Psoas muscle (tissue), 8 donors: Measurements from ENCODE around the gene RASGRF2. TPM values are rescaled to one million over a fixed set of nuclear protein-coding genes. Genes with fewer than 3 reads are reported as not detected.

Source experiments
- ATAC-seq, 4 donors: fragments of 200-7000 bp; cut with Tn5 transposase; one replicate each; pipeline ENCODE4 v1.9.1; 2020; ENCODE audit warnings: moderate library complexity in 3 of 4, mild to moderate bottlenecking in 2 of 4
- DNase-seq, 2 donors: peaks; one replicate each; pipeline ENCODE4 v3.0.0-alpha.2; 2020
- H3K27ac ChIP-seq: fragments of 200-600 bp; one replicate; pipeline ENCODE4 v1.8.0; 2022
- H3K27me3 ChIP-seq, 3 donors: fragments of 200-600 bp in 1 of 3; one replicate each; pipeline versions ENCODE4 v1.6.1 to v1.8.0; 2013 to 2022; ENCODE audit warnings: low read length in 2 of 3, mild to moderate bottlenecking in 2 of 3, moderate library complexity in 1 of 3; ENCODE audit not compliant: insufficient read depth in 3 of 3
- H3K36me3 ChIP-seq, 2 donors: fragments of 200-600 bp in 1 of 2; one replicate each; pipeline versions ENCODE4 v1.6.1 to v1.8.0; 2013 to 2022; ENCODE audit warnings: low read depth in 1 of 2, mild to moderate bottlenecking in 1 of 2, moderate library complexity in 1 of 2; ENCODE audit not compliant: insufficient read depth in 1 of 2
- H3K4me1 ChIP-seq: fragments of 200-600 bp; one replicate; pipeline ENCODE4 v1.8.0; 2022
- H3K4me3 ChIP-seq: fragments of 200-600 bp; one replicate; pipeline ENCODE4 v1.8.0; 2022; ENCODE audit warnings: mild to moderate bottlenecking
- H3K9me3 ChIP-seq: fragments of 200-600 bp; one replicate; pipeline ENCODE4 v1.8.0; 2022
- CTCF ChIP-seq: fragments of 200-600 bp; IDR thresholded peaks from one replicate; pipeline ENCODE4 v1.8.0; 2022; ENCODE audit warnings: antibody characterized with exemption
- WGBS, 3 donors: extraction: QIAGEN DNeasy Blood & Tissue Kit; methylation state at CpG; one replicate each; pipeline versions ENCODE4 v1.1.6 to v1.1.7; 2013; 5-methylcytosine and 5-hydroxymethylcytosine counted together
- intact Hi-C, 2 donors: fragments of 100-400 bp; cut with DNase I; formaldehyde crosslinking; loops; one replicate each; pipeline versions ENCODE4 v1.11.0 to v1.14.2; 2022
- polyA plus RNA-seq, 3 donors: library from polyadenylated mRNA; stranded (reverse); fragments of 200-250 nt; gene quantifications; one replicate each; pipeline ENCODE4 v1.2.3, GENCODE V29; 2013
- total RNA-seq, 4 donors: library from RNA; stranded (reverse); fragmentation: NEBNext Ultra II Directional in 2 of 4; extraction: Animal tissue kit (Norgen Biotek cat#: 25700) in 2 of 4; gene quantifications; one replicate each; pipeline versions ENCODE4 v1.2.1 to v1.2.4, GENCODE V29; 2021 to 2023
- donor health status: healthy with polysubstance abuse.
- donor health status: DM: no; HTN: no; CAD: no; lungs with moderate emphysema.
- donor health status: Bipolar disorder and iron deficiency.
- donor health status: healthy.
- donor health status: DM: yes; HTN: yes; CAD: no.
- donor health status: DM: no; HTN: no; CAD: no.
- donor health status: DM: no; HTN: no; CAD: no.
- donor health status: DM: yes; HTN: yes; CAD: no.

The RASGRF2 gene
- total and polyA plus RNA-seq, 7 donors = 2.0 to 6.2 (median 3.2) TPM

GRCh38 chr5:80963521-80963895, 3.3 kb downstream of the RASGRF2 start:
- Histone ChIP-seq H3K27me3 (peaks cover 0 to 47% (median 15%) of the 10 kb centered on the region in 3 donors), H3K4me3 (peak overlapping the region; percentile 66), H3K36me3 (no peaks in the 10 kb centered on the region), H3K9me3 (no peaks in the 10 kb centered on the region), H3K4me1 (no peaks in the 10 kb centered on the region), H3K27ac (peak overlapping the region; percentile 20)
- intact Hi-C loops = no loop called here
- DNase-seq (no peak), ATAC-seq (no peak)
- no peak for TF ChIP-seq CTCF
- 50 to 55% (median 52%) methylated on average over 2 of the region's 2 CpGs for WGBS, 3 donors

GRCh38 chr5:80963966-80964481, 3.9 kb downstream of the RASGRF2 start:
- Histone ChIP-seq H3K4me3 (peak overlapping the region; percentile 66), H3K27me3 (peaks cover 0 to 44% (median 14%) of the 10 kb centered on the region in 3 donors), H3K27ac (peak overlapping the region; percentile 27), H3K36me3 (no peaks in the 10 kb centered on the region), H3K9me3 (no peaks in the 10 kb centered on the region), H3K4me1 (no peaks in the 10 kb centered on the region)
- WGBS, 3 donors = 43 to 50% (median 44%) methylated on average over 3 of the region's 3 CpGs
- intact Hi-C loops = no loop called here
- ATAC-seq = no peak
- no peak for TF ChIP-seq CTCF
- no peak for DNase-seq

- no peak for TF ChIP-seq CTCF
- peak overlapping the region; percentile 53 for H3K27ac ChIP-seq
- WGBS, 3 donors = 29 to 45% (median 42%) methylated on average over 3 of the region's 3 CpGs
- peak overlapping the region; percentile 66 for H3K4me3 ChIP-seq
- no peaks in the 10 kb centered on the region for H3K9me3 ChIP-seq
- H3K27me3 ChIP-seq = peaks cover 0 to 40% (median 10%) of the 10 kb centered on the region in 3 donors
- H3K4me1 ChIP-seq = no peaks in the 10 kb centered on the region
- no peak for ATAC-seq
- no peaks in the 10 kb centered on the region for H3K36me3 ChIP-seq
- intact Hi-C loops = no loop called here
- DNase-seq = no peak
Observed at GRCh38 chr5:80964491-80964890, 4.3 kb downstream of the RASGRF2 start.

GRCh38 chr5:80964919-80965318, 4.8 kb downstream of the RASGRF2 start:
- intact Hi-C loops = no loop called here
- ATAC-seq (no peak), DNase-seq (no peak)
- no peak for TF ChIP-seq CTCF
- Histone ChIP-seq H3K36me3 (no peaks in the 10 kb centered on the region), H3K27me3 (peaks cover 0 to 35% (median 9%) of the 10 kb centered on the region in 3 donors), H3K4me1 (no peaks in the 10 kb centered on the region), H3K27ac (peak overlapping the region; percentile 53), H3K4me3 (peak overlapping the region; percentile 66), H3K9me3 (no peaks in the 10 kb centered on the region)
- WGBS, 3 donors = 59 to 74% (median 72%) methylated on average over 5 of the region's 5 CpGs

DNA sequence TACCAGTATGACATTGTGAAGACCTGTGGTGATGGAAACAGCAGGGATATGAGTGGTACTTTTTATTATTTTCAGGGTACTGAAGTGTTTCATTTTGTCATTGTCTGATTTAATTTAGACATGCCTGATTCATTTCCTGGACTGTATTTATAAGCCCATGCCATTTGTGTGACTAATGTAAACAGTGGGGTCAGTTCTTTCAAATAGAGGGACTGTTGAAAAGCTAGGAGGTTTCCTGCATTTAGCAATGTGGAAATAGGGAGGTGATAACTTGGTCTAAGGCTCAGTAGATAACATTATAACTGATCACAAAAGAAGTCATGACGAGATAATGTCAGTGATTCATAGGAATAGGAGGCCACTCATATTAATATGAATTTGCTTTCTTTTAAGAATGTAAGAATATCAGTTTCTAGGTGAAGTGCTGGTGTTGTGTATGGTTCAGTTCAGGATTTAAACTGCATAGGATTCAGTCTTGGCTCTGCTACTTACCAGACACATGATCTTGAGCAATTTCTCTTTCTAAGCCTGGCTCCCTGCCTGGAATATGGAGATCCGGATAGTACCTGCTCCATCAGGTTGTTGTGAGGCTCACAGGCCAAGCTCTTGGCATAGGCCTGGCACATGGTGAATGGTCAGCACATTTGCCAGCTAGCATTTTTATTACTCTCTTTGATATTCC, 7.5 kb downstream of the RASGRF2 start:
- Histone ChIP-seq H3K36me3 (no peaks in the 10 kb centered on the region), H3K4me3 (no peak overlapping the region), H3K4me1 (no peaks in the 10 kb centered on the region), H3K27ac (no peak overlapping the region), H3K9me3 (no peaks in the 10 kb centered on the region), H3K27me3 (peaks cover 0 to 12% (median 0%) of the 10 kb centered on the region in 3 donors)
- intact Hi-C loops = no loop called here
- no peak for TF ChIP-seq CTCF
- DNase-seq (no peak), ATAC-seq (no peak)
- WGBS, 3 donors = 51 to 61% (median 59%) methylated on average over 2 of the region's 2 CpGs
